ENCODE measurements around the gene NPTN.

Gene NPTN

GRCh38 chr15:73678498-73678897 lies 45.3 kb upstream of the NPTN start:
- DNase-seq (ENCODE audit: extremely low read depth, low read depth): no peak
- TF ChIP-seq, protein P1, sequence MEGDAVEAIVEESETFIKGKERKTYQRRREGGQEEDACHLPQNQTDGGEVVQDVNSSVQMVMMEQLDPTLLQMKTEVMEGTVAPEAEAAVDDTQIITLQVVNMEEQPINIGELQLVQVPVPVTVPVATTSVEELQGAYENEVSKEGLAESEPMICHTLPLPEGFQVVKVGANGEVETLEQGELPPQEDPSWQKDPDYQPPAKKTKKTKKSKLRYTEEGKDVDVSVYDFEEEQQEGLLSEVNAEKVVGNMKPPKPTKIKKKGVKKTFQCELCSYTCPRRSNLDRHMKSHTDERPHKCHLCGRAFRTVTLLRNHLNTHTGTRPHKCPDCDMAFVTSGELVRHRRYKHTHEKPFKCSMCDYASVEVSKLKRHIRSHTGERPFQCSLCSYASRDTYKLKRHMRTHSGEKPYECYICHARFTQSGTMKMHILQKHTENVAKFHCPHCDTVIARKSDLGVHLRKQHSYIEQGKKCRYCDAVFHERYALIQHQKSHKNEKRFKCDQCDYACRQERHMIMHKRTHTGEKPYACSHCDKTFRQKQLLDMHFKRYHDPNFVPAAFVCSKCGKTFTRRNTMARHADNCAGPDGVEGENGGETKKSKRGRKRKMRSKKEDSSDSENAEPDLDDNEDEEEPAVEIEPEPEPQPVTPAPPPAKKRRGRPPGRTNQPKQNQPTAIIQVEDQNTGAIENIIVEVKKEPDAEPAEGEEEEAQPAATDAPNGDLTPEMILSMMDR (IDR thresholded peaks at IDR 0.05; ENCODE audit: low read depth, low read length): no peak

DNA sequence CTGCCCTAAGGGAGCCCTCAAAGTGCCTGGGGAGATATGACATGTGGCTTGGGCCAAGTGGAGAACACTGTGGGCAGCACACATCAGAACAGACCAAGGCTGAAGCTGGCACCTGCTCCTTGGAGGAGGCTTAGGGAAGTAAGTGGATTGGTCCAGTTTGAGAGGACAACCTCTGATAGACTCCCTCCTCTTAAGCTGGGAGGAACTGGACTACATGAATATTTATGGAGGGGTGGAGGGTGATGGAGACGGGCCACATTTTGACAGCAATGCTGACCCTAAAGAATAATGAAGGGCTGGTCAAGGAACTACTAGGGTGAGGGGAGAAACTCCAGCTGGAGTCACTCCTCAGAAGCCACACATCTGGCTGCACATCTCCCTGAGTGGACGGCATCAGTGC lies 44.5 kb upstream of the NPTN start:
- no peak for DNase-seq (ENCODE audit: extremely low read depth, low read depth)
- TF ChIP-seq, protein P1 (IDR thresholded peaks at IDR 0.05; ENCODE audit: low read depth, low read length): no peak

- no peak for DNase-seq (ENCODE audit: extremely low read depth, low read depth)
- TF ChIP-seq, protein P1 (IDR thresholded peaks at IDR 0.05; ENCODE audit: low read depth, low read length): peak; percentile 86
Measured at GRCh38 chr15:73677146-73677607, 44.0 kb upstream of the NPTN start.

DNA sequence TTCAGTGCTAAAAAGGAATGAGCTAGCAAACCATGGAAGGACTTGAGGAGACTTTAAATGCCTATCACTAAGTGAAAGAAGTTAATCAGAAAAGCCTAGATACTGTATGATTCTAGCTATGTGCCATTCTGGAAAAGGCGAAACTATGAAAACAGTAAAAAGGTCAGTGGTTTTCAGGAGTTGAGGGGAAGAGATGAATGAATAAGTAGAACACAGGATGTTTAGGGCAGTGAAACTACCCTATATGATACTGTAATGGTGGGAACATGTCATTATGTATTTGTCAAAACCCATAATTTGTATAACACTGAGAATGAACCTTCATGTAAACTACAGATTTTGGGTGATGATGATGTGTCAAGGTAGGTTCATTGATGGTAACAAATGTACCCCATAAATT lies 41.4 kb upstream of the NPTN start:
- DNase-seq (ENCODE audit: extremely low read depth, low read depth): no peak
- TF ChIP-seq, protein P1 (IDR thresholded peaks at IDR 0.05; ENCODE audit: low read depth, low read length): no peak

GRCh38 chr15:73660455-73660854 lies 27.3 kb upstream of the NPTN start:
- no peak for DNase-seq (ENCODE audit: extremely low read depth, low read depth)
- TF ChIP-seq, protein P1 (IDR thresholded peaks at IDR 0.05; ENCODE audit: low read depth, low read length): no peak

DNA sequence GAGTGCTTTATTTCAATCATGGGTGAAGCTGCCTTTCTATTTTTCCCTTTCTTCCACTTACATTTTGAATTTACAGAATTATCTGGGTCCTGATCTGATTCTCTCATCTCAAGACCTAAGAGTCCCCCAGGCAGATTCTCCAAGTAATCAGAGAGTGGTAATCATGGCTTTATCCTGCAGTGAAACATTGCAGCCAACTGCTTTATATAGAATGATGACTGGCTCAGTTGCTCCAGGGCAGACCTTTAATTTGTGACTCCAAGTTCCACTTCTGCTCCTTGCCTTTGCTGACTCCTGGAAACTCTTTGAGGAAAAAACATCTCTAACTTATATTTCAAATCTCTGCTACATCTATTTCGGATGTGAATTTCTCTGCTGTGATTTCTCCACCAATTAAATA lies 25.5 kb upstream of the NPTN start:
- no peak for DNase-seq (ENCODE audit: extremely low read depth, low read depth)

DNA sequence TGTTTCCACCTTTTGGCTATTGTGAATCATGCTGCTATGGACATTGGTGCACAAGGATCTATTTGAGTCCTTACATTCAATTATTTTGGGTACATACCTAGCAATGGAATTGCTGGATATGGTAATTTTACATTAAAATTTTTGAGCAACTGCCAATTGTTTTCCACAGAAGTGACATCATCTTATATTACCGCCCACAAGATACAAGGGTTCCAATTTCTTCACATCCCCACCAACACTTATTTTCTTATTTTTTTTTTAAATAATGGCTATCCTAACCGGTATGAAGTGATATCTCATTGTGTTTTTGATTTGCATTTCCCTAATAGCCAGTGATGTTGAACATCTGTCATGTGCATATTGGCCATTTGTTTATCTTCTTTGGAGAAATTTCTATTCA lies 22.5 kb upstream of the NPTN start:
- no peak for DNase-seq (ENCODE audit: extremely low read depth, low read depth)
- TF ChIP-seq, protein P1 (IDR thresholded peaks at IDR 0.05; ENCODE audit: low read depth, low read length): no peak

More for the DNA sequence above, 25.5 kb upstream of the NPTN start:
- TF ChIP-seq, protein P1 (IDR thresholded peaks at IDR 0.05; ENCODE audit: low read depth, low read length): no peak
